WERI-Rb-1 (cell line): ENCODE measurements around the gene LMNA.

Experiments used
- DNase-seq: peaks from one replicate; pipeline ENCODE4 v3.0.0-alpha.2; 2020
- H3K27ac ChIP-seq: fragments of 250-450 bp; sonication (Bioruptor Pico); 2 replicates; pipeline ENCODE4 v1.5.1; 2020; ENCODE audit warnings: mild to moderate bottlenecking, moderate library complexity
- H3K27me3 ChIP-seq: fragments of 250-450 bp; sonication (Bioruptor Pico); 2 replicates; pipeline ENCODE4 v1.5.1; 2021; ENCODE audit warnings: mild to moderate bottlenecking, low read depth, moderate library complexity; ENCODE audit not compliant: insufficient read depth, severe bottlenecking
- H3K36me3 ChIP-seq: fragments of 250-450 bp; sonication (Bioruptor Pico); 2 replicates; pipeline ENCODE4 v1.5.1; 2020; ENCODE audit warnings: mild to moderate bottlenecking, moderate library complexity
- H3K4me3 ChIP-seq: 2 replicates; pipeline ENCODE4 v1.5.1; 2011; ENCODE audit warnings: low read depth, mild to moderate bottlenecking, control low read depth, low read length
- H3K9me3 ChIP-seq: fragments of 250-450 bp; sonication (Bioruptor Pico); 2 replicates; pipeline ENCODE4 v1.5.1; 2021; ENCODE audit warnings: mild to moderate bottlenecking, moderate library complexity; ENCODE audit not compliant: severe bottlenecking
- TF ChIP-seq, protein P1 (sequence below): IDR thresholded peaks from 2 replicates; pipeline ENCODE4 v1.5.1; 2011; ENCODE audit warnings: low read depth, mild to moderate bottlenecking, control low read depth, inconsistent platforms, low read length

The LMNA gene

GRCh38 chr1:156099282-156099681 lies 15.2 kb upstream of the LMNA start:
- H3K27ac ChIP-seq = no peak overlapping the region
- no peak for DNase-seq
- TF ChIP-seq, protein P1, sequence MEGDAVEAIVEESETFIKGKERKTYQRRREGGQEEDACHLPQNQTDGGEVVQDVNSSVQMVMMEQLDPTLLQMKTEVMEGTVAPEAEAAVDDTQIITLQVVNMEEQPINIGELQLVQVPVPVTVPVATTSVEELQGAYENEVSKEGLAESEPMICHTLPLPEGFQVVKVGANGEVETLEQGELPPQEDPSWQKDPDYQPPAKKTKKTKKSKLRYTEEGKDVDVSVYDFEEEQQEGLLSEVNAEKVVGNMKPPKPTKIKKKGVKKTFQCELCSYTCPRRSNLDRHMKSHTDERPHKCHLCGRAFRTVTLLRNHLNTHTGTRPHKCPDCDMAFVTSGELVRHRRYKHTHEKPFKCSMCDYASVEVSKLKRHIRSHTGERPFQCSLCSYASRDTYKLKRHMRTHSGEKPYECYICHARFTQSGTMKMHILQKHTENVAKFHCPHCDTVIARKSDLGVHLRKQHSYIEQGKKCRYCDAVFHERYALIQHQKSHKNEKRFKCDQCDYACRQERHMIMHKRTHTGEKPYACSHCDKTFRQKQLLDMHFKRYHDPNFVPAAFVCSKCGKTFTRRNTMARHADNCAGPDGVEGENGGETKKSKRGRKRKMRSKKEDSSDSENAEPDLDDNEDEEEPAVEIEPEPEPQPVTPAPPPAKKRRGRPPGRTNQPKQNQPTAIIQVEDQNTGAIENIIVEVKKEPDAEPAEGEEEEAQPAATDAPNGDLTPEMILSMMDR = no peak
- no peaks in the 10 kb centered on the region for H3K9me3 ChIP-seq
- H3K36me3 ChIP-seq = peaks cover 21% of the 10 kb centered on the region
- no peaks in the 10 kb centered on the region for H3K27me3 ChIP-seq
- no peak overlapping the region for H3K4me3 ChIP-seq

GRCh38 chr1:156100205-156100995 lies 14.1 kb upstream of the LMNA start:
- Histone ChIP-seq H3K4me3 (no peak overlapping the region), H3K36me3 (peaks cover 17% of the 10 kb centered on the region), H3K27ac (no peak overlapping the region), H3K27me3 (no peaks in the 10 kb centered on the region), H3K9me3 (no peaks in the 10 kb centered on the region)
- TF ChIP-seq, protein P1 = no peak
- DNase-seq = no peak

GRCh38 chr1:156101880-156102279 lies 12.6 kb upstream of the LMNA start:
- Histone ChIP-seq H3K9me3 (no peaks in the 10 kb centered on the region), H3K36me3 (peaks cover 6% of the 10 kb centered on the region; the same call in 1 of the 2 replicates), H3K27ac (no peak overlapping the region), H3K27me3 (no peaks in the 10 kb centered on the region), H3K4me3 (no peak overlapping the region)
- TF ChIP-seq, protein P1 = no peak
- no peak for DNase-seq

DNA sequence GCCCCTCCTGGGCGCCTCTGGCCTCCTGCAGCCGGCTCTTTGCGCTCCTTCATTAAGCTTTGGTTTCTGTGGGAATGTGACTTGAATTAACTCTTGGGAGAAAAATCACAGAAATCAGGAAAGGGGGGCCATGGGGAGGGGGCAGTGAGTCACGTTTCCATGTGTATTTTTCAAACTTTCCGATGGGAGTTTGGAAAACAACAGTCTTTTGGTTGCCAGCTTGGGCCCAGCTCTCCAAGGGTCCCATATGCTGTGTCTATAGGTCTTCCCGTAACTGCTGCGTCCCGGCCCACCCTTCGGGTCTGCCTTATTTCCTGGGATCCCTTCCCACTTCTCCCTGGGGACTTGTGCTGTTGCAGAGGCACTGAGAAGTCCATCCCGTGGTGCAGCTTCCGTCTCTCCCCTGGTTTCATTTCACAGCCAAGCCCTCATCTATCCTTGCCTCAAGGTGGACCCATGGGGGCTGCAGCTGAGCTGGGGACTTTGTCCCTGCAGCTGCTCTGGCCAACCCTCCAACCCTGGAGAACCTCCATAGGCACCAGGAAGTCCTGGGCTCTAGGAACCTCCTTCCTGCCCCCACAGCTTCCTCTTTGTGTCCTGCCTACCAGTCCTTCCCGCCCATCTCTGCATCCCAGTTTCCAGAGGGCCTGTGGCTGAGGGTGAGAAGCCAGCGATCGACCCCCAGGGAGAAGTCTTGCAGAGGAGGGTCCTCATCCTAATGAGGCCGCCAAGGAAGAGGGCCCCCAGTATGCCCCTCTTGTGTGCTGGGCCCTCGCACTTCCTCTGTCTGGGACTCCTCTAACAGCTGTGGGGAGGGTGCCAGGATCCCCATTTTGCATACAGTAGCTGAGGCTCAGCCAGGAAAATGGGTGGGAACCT lies 11.6 kb upstream of the LMNA start:
- H3K36me3 ChIP-seq = 0 out of 2 replicates have a peak, but pooled peaks cover 3% of the 10 kb centered on the region
- DNase-seq = no peak
- H3K9me3 ChIP-seq = no peaks in the 10 kb centered on the region
- no peak overlapping the region for H3K4me3 ChIP-seq
- H3K27me3 ChIP-seq = no peaks in the 10 kb centered on the region
- TF ChIP-seq, protein P1 = no peak
- H3K27ac ChIP-seq = no peak overlapping the region

- H3K9me3 ChIP-seq = no peaks in the 10 kb centered on the region
- H3K27me3 ChIP-seq = no peaks in the 10 kb centered on the region
- H3K36me3 ChIP-seq = 0 out of 2 replicates have a peak, but pooled peaks cover 3% of the 10 kb centered on the region
- no peak overlapping the region for H3K4me3 ChIP-seq
- no peak for DNase-seq
- TF ChIP-seq, protein P1 = no peak
- H3K27ac ChIP-seq = no peak overlapping the region
These were observed 11.0 kb upstream of the LMNA start for GRCh38 chr1:156103521-156103947.
